Measurements from ENCODE around the gene PPP1R8.

DNA sequence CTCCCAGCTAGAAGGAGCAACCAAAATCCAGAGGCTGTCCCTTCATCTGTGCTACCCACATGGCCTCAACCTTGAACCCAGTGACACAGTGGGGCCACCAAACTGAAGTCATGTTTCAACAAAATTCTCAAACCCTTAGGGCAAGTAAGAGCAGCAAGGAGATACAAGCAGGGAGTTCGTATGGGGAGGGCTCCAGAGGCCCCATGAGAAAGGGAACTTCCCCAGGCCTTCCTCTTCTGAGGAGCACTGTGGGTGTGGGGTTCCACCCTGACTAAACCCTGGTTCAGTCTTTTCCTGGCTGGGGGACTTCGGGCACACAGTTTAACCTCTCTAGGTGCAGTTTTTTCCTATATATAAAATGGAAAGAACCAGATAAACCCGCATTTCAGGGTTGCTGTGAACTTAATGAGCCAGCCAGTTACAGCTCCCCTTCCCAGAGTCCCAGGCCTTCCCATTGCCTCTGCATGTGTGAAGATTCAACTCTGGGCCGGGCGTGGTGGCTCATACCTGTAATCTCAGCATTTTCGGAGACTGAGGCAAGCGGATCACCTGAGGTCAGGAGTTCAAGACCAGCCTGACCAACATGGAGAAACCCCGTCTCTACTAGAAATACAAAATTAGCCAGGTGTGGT lies 33.8 kb downstream of the PPP1R8 start:
- TF ChIP-seq, protein P1, sequence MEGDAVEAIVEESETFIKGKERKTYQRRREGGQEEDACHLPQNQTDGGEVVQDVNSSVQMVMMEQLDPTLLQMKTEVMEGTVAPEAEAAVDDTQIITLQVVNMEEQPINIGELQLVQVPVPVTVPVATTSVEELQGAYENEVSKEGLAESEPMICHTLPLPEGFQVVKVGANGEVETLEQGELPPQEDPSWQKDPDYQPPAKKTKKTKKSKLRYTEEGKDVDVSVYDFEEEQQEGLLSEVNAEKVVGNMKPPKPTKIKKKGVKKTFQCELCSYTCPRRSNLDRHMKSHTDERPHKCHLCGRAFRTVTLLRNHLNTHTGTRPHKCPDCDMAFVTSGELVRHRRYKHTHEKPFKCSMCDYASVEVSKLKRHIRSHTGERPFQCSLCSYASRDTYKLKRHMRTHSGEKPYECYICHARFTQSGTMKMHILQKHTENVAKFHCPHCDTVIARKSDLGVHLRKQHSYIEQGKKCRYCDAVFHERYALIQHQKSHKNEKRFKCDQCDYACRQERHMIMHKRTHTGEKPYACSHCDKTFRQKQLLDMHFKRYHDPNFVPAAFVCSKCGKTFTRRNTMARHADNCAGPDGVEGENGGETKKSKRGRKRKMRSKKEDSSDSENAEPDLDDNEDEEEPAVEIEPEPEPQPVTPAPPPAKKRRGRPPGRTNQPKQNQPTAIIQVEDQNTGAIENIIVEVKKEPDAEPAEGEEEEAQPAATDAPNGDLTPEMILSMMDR (IDR thresholded peaks at IDR 0.05): no peak
- TF ChIP-seq EP300 (IDR thresholded peaks at IDR 0.05; ENCODE audit: low read depth) (no peak), POLR2A (IDR thresholded peaks at IDR 0.05) (no peak), POLR2AphosphoS5 (IDR thresholded peaks at IDR 0.05) (no peak)
